ENCODE data around the gene FOXB2.

- TF ChIP-seq, protein P1, sequence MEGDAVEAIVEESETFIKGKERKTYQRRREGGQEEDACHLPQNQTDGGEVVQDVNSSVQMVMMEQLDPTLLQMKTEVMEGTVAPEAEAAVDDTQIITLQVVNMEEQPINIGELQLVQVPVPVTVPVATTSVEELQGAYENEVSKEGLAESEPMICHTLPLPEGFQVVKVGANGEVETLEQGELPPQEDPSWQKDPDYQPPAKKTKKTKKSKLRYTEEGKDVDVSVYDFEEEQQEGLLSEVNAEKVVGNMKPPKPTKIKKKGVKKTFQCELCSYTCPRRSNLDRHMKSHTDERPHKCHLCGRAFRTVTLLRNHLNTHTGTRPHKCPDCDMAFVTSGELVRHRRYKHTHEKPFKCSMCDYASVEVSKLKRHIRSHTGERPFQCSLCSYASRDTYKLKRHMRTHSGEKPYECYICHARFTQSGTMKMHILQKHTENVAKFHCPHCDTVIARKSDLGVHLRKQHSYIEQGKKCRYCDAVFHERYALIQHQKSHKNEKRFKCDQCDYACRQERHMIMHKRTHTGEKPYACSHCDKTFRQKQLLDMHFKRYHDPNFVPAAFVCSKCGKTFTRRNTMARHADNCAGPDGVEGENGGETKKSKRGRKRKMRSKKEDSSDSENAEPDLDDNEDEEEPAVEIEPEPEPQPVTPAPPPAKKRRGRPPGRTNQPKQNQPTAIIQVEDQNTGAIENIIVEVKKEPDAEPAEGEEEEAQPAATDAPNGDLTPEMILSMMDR (IDR thresholded peaks at IDR 0.05; ENCODE audit: poor library complexity, severe bottlenecking): no peak
- TF ChIP-seq POLR2AphosphoS5 (IDR thresholded peaks at IDR 0.05) (no peak), RAD21 (conservative IDR thresholded peaks at IDR 0.05) (no peak), TAF1 (IDR thresholded peaks at IDR 0.05; ENCODE audit: low read depth) (no peak)
Measured at GRCh38 chr9:77040340-77040739, 20.9 kb downstream of the FOXB2 start.
